Raji (cell line): ENCODE measurements around the gene C20orf141.

Source experiments
- POLR2A ChIP-seq: IDR thresholded peaks from 2 replicates; pipeline ENCODE4 v1.6.1; 2011; ENCODE audit warnings: low read depth, low read length, control low read depth; ENCODE audit not compliant: insufficient read depth

C20orf141 gene

DNA sequence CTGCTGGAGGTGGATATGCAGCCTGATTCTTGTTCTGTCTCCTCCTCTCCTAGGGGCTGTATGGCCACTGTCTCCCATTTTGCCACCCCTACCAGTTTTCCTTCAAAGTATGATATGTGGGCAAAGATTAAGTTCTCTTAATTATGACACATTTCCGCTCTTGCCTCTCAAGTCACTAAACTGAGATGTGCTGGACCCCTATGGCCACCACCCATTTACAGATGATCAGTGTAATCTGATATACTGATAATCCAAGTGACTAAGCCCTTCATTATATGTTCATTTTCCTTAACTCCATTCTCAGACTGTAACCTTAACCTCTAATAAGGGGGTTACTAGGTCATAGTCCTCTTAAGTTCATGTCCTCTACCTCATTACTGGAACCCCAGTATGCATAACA, 711 bp upstream of the C20orf141 start:
- no peak for TF ChIP-seq POLR2A

DNA sequence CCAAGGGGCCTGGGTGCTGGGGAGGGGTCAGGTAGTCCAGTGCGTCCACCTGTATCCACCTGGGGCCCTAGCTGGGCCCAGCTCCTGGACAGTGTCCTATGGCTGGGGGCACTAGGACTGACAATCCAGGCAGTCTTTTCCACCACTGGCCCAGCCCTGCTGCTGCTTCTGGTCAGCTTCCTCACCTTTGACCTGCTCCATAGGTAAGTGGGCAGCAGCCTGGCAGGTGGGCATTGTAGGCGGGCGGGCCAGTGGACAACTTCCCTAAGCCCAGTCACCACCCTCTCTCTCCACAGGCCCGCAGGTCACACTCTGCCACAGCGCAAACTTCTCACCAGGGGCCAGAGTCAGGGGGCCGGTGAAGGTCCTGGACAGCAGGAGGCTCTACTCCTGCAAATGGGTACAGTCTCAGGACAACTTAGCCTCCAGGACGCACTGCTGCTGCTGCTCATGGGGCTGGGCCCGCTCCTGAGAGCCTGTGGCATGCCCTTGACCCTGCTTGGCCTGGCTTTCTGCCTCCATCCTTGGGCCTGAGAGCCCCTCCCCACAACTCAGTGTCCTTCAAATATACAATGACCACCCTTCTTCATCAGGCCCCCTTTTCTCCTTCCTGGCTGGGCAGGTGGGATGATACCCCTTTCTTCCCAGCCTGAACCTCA, 584 bp downstream of the C20orf141 start:
- no peak for TF ChIP-seq POLR2A

GRCh38 chr20:2816030-2816582, 1.3 kb downstream of the C20orf141 start, which contains the start of gene TMEM239:
TSS of gene TMEM239 (plus strand) at chr20:2816364. CDS start at chr20:2816555, 191 bp downstream.
- TF ChIP-seq POLR2A, result no peak

GRCh38 chr20:2816583-2817340, 2.0 kb downstream of the C20orf141 start:
- no peak for TF ChIP-seq POLR2A

- TF ChIP-seq POLR2A, result no peak
Observed at GRCh38 chr20:2817341-2817726, 2.5 kb downstream of the C20orf141 start.

- TF ChIP-seq POLR2A, result no peak
Observed at GRCh38 chr20:2817891-2818595, 3.3 kb downstream of the C20orf141 start.

GRCh38 chr20:2820084-2820895, 5.5 kb downstream of the C20orf141 start:
- no peak for TF ChIP-seq POLR2A

- TF ChIP-seq POLR2A, result no peak
Observed at GRCh38 chr20:2820896-2821869, 6.4 kb downstream of the C20orf141 start.

DNA sequence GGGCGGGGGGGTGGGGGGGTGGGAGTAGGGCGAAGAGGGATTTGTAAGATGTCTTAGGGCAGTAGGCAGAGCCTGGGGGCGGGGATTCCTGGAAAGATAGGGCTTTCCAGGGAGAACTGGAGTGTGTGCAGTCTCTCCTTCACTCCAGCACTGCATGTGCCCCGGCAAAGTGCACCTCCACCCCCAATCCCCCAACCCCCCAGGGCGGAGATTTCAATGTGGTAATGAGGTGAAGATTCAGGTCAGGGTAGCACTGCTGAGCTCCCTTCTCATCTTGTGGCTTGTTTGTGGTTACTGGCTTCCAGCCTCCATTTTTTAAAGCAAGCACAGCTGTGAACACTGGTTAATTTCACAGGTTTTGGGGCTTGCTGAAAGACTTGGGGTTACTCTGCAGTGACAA, 7.3 kb downstream of the C20orf141 start:
- no peak for TF ChIP-seq POLR2A

DNA sequence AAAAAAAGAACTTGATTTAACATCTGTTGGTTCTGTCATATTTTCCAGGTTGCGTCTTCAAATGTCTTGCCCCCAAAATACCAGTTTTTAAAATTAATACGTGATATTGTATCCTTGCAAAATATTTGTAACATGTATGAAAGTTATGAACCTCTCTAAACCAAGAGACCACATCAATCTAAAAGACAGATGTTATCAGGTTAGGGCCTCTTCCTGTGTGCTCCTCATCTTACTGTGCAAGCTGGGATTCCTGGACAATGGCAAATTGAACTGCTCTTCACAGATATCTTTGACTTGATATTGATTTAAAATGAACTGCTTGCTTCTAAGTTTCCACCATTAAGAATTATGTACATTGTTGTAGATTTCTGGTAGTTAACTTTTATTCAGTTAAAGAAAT, 11.0 kb downstream of the C20orf141 start:
- TF ChIP-seq POLR2A, result no peak

DNA sequence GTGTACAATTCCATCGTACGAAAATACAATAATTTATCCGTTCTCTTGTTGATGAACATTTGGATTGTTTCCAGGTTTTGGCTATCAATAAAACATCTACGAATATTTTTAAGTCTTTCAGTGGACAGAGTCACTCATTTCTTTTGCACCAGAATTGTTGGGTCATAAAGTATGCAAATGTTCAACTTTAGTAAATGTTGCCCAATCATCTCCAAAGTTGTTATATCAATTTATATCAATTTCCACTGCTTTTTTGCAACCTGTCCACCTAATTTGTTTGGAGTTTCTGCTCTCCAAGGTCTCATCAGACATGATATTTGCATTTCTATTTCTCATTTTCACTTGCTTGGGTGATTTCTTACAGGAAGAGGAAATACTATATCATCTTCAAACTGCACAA, 11.9 kb downstream of the C20orf141 start:
- TF ChIP-seq POLR2A, result no peak

DNA sequence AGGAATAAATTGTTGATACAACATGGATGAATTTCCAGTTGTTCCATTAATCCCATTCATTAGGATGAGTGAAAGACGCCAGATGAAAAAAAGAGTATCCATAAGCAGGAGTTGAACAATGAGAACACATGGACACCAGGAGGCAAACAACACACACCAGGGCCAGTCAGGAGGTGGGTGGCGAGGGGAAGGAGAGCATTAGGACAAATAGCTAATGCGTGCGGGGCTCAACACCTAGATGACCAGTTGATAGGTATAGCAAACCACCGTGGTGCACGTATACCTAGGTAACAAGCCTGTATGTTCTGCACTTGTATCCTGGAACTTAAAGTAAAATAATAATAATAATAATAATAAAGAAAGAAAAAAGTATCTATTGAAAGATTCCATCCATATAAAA, 14.6 kb downstream of the C20orf141 start:
- no peak for TF ChIP-seq POLR2A

DNA sequence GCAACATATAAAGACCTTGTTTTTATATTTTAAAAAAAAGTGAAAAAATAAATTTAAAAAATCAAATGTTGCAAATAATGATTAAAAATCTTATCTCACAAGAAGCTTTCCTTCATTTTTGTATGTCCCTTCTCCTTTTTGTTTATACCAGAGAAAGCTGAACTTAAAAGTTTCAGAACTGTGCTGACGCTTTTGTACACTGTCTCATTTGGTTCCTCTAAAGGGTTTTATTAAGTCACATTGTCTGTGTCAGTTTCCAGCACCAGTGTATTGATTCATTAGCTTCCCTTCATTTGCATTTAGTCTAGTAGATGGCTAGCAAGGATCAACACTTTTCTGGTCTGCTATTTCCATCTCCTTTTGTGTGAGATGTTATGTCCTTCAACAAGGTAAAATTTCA, 19.0 kb downstream of the C20orf141 start:
- TF ChIP-seq POLR2A, result no peak

DNA sequence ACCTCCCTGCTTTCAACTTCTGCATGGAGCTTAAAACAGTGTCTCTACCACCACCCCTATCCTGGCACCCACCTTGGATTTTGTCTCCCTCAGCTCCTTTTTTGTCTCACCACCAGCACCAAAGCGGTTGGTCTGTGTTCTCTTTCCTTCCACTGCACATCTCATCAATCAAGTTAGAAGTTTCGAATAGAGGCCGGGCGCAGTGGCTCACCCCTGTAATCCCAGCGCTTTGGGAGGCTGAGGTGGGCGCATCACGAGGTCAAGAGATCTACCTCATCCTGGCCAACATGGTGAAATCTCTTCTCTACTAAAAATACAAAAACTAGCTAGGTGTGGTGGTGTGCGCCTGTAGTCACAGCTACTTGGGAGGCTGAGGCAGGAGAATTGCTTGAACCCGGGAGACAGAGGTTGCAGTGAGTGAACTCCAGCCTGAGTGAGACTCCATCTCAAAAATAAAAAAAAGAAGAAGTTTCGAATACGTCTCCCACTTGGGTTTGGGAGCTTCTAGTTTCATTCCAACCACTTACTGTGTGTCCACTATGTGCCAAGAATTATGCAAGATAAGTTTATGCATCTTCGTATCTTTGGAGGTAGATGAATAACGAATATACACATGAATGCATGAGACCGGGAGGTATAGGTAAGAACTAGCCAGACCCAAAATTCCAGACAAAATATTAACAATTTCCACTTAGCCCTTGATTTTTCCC, 19.8 kb downstream of the C20orf141 start:
- no peak for TF ChIP-seq POLR2A
